Kidney epithelial cell (primary cell): ENCODE measurements around the gene PLEKHA8. TPM values are rescaled to one million over a fixed set of nuclear protein-coding genes. Genes with fewer than 3 reads are reported as not detected.
"Not testable (repeated sequence)": the region's sequence is repeated elsewhere in the genome, so short reads cannot be mapped to it uniquely, and the experiment has no call there.

ENCODE experiments used
- DNase-seq: peaks from one replicate; pipeline ENCODE4 v3.0.0-alpha.2; 2010; ENCODE audit warnings: low read depth
- H3K27me3 ChIP-seq: 2 replicates; pipeline ENCODE4 v1.6.0; 2011; ENCODE audit warnings: low read length; ENCODE audit not compliant: control insufficient read depth, insufficient read depth
- H3K36me3 ChIP-seq: 2 replicates; pipeline ENCODE4 v1.5.1; 2011; ENCODE audit warnings: low read length; ENCODE audit not compliant: control insufficient read depth, insufficient read depth
- H3K4me3 ChIP-seq: 2 replicates; pipeline ENCODE4 v1.5.1; 2011; ENCODE audit warnings: low read depth, mild to moderate bottlenecking, control low read depth, low read length
- total RNA-seq: library from RNA; depleted of rRNA; stranded (reverse); fragments of >200 nt; gene quantifications from 2 replicates; pipeline ENCODE4 v1.2.3, GENCODE V29; 2015
- TF ChIP-seq, protein P1 (sequence below): IDR thresholded peaks from 2 replicates; pipeline ENCODE4 v1.5.1; 2011; ENCODE audit warnings: mild to moderate bottlenecking, moderate library complexity, low read length, control low read depth, inconsistent platforms; ENCODE audit not compliant: insufficient read depth, poor library complexity, severe bottlenecking

Gene PLEKHA8
- total RNA-seq, 1 donor from 2014 or later = 22.7 TPM

- DNase-seq = no peak
- H3K27me3 ChIP-seq = no peaks in the 10 kb centered on the region
- H3K4me3 ChIP-seq = no peak overlapping the region
- H3K36me3 ChIP-seq = no peaks in the 10 kb centered on the region
- TF ChIP-seq, protein P1, sequence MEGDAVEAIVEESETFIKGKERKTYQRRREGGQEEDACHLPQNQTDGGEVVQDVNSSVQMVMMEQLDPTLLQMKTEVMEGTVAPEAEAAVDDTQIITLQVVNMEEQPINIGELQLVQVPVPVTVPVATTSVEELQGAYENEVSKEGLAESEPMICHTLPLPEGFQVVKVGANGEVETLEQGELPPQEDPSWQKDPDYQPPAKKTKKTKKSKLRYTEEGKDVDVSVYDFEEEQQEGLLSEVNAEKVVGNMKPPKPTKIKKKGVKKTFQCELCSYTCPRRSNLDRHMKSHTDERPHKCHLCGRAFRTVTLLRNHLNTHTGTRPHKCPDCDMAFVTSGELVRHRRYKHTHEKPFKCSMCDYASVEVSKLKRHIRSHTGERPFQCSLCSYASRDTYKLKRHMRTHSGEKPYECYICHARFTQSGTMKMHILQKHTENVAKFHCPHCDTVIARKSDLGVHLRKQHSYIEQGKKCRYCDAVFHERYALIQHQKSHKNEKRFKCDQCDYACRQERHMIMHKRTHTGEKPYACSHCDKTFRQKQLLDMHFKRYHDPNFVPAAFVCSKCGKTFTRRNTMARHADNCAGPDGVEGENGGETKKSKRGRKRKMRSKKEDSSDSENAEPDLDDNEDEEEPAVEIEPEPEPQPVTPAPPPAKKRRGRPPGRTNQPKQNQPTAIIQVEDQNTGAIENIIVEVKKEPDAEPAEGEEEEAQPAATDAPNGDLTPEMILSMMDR = no peak
These were observed 29.5 kb downstream of the PLEKHA8 start for GRCh38 chr7:30057741-30058140.

DNA sequence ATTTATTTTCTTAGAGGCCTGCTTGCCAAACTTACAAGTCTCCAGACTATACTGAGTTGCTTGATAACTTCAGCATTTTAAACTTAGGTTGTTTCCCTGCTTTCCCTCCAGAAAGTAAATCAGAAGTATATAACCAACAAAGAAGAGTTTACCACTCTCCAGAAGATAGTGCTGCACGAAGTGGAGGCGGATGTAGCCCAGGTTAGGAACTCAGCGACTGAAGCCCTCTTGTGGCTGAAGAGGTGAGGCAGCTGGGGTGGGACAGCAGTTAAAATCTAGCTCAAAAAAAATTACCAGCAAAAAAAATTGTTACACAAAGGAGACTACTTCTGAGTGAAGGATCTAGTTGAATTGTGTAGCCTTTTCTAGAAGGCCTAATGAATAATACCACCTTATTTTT, 33.6 kb downstream of the PLEKHA8 start:
- DNase-seq, H3K36me3 ChIP-seq, H3K27me3 ChIP-seq, H3K4me3 ChIP-seq: not testable (repeated sequence)
- TF ChIP-seq, protein P1 = peak; percentile 55

DNA sequence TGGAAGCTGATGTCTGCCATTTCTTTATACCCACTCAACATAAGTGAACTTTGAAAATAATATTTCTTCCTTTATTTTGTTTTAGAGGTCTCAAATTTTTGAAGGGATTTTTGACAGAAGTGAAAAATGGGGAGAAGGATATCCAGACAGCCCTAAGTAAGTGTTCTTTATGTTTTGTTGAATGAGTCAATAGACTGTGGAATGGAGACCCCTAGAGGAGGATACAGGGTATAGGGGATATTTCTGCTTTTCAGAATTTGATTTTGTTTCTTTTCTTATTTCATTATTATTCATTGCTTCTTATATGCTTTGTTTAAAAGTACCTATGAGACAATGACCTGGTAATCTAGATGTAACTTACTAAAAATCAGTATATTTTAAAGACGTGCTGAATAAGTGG, 34.4 kb downstream of the PLEKHA8 start:
- Histone ChIP-seq H3K36me3 (peaks cover 1% of the 10 kb centered on the region), H3K27me3 (no peaks in the 10 kb centered on the region), H3K4me3 (no peak overlapping the region)
- TF ChIP-seq, protein P1 = peak; percentile 60
- DNase-seq = no peak

DNA sequence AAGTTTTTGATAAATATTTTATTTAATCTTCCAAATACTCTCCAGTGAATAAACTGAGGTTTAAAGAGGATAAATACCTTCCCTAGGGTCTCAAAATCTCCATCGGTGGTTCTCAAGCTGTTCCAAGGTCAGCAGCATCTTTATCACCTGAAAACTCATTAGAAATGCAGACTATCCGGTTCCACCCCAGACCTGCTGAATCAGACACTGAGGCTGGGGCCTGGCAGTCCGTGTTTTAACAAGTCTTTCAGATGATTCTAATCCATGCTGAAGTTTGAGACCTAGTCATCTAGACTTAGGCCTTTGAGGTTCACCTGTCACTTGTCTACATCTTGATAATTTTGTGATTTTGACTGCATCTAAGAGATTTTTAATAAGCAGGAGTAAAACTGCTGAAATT, 37.5 kb downstream of the PLEKHA8 start:
- Histone ChIP-seq H3K27me3 (no peaks in the 10 kb centered on the region), H3K36me3 (peaks cover 2% of the 10 kb centered on the region), H3K4me3 (no peak overlapping the region)
- TF ChIP-seq, protein P1 = no peak
- DNase-seq = no peak

GRCh38 chr7:30066687-30067086, 38.5 kb downstream of the PLEKHA8 start:
- H3K27me3 ChIP-seq = no peaks in the 10 kb centered on the region
- H3K36me3 ChIP-seq = peaks cover 2% of the 10 kb centered on the region
- TF ChIP-seq, protein P1 = no peak
- DNase-seq = no peak
- no peak overlapping the region for H3K4me3 ChIP-seq

- H3K27me3 ChIP-seq = no peaks in the 10 kb centered on the region
- TF ChIP-seq, protein P1 = no peak
- H3K4me3 ChIP-seq = no peak overlapping the region
- H3K36me3 ChIP-seq = peaks cover 2% of the 10 kb centered on the region
- DNase-seq = peak; percentile 47
These were observed 39.9 kb downstream of the PLEKHA8 start for GRCh38 chr7:30068117-30068516.
